GM12878 (cell line): Measurements from ENCODE around the gene ASNSD1. TPM values are rescaled to one million over a fixed set of nuclear protein-coding genes. Genes with fewer than 3 reads are reported as not detected.

Source experiments
- BACH1 ChIP-seq: fragments of 450-650 bp; IDR thresholded peaks from 2 replicates; pipeline ENCODE4 v1.6.1; 2017; ENCODE audit warnings: mild to moderate bottlenecking, borderline replicate concordance
- HDAC2 ChIP-seq: fragments of 200-600 bp; sonication (generic); IDR thresholded peaks from 2 replicates; pipeline ENCODE4 v1.6.1; 2017
- IKZF2 ChIP-seq, 2 experiments: fragments of 450-650 bp; IDR thresholded peaks; 2 replicates each; pipeline ENCODE4 v1.6.1; 2017; ENCODE audit warnings: mild to moderate bottlenecking in 2 of 2, moderate library complexity in 2 of 2
- IRF4 ChIP-seq: IDR thresholded peaks from 2 replicates; pipeline ENCODE4 v1.6.1; 2011; ENCODE audit warnings: low read depth, low read length
- MTA2 ChIP-seq: fragments of 450-650 bp; IDR thresholded peaks from 2 replicates; pipeline ENCODE4 v1.6.1; 2016; ENCODE audit warnings: low read depth, mild to moderate bottlenecking, moderate library complexity
- NFIC ChIP-seq: IDR thresholded peaks from 2 replicates; pipeline ENCODE4 v1.6.1; 2012; ENCODE audit warnings: low read depth, mild to moderate bottlenecking, inconsistent platforms, low read length, moderate library complexity
- NR2C1 ChIP-seq: fragments of 450-650 bp; IDR thresholded peaks from 2 replicates; pipeline ENCODE4 v1.6.1; 2017; ENCODE audit warnings: antibody characterized with exemption, mild to moderate bottlenecking, moderate library complexity
- RBBP5 ChIP-seq: fragments of 200-600 bp; sonication (generic); conservative IDR thresholded peaks from 2 replicates; pipeline ENCODE4 v1.6.1; 2016
- TBL1XR1 ChIP-seq: IDR thresholded peaks from 2 replicates; pipeline ENCODE4 v1.6.1; 2012; ENCODE audit warnings: low read depth, low read length, improper control_type of control experiment
- polyA plus RNA-seq, 11 experiments: library from polyadenylated mRNA; depleted of rRNA in 4 of 11; unstranded in 6 of 11; stranded (reverse) in 5 of 11; fragments of >200 nt; fragmentation: Nextera tagmentation in 4 of 11; fragmentation: Illumina TruSeq in 1 of 11; extraction: Ambion mirVana in 4 of 11; extraction: Trizol in 1 of 11; gene quantifications; 1 replicate in 1 of 11; 2 replicates in 10 of 11; pipeline versions ENCODE4 v1.2.1 to v1.2.3, GENCODE V29; 2011 to 2016; ENCODE audit warnings: inconsistent platforms in 2 of 11, missing spikeins in 2 of 11, low read depth in 1 of 11
- total RNA-seq, 4 experiments: library from RNA; depleted of rRNA in 3 of 4; stranded (reverse); fragments of >200 nt in 3 of 4; fragmentation: Illumina TruSeq in 1 of 4; extraction: Trizol in 1 of 4; gene quantifications; 2 replicates each; pipeline versions ENCODE4 v1.2.1 to v1.2.3, GENCODE V29; 2013 to 2021
- TF ChIP-seq, protein P1 (sequence below): fragments of 450-650 bp; IDR thresholded peaks from 2 replicates; pipeline ENCODE4 v1.6.1; 2017; ENCODE audit warnings: mild to moderate bottlenecking, low read depth, inconsistent platforms; ENCODE audit not compliant: poor library complexity, severe bottlenecking
- TF ChIP-seq, protein P2 (sequence below): fragments of 450-650 bp; IDR thresholded peaks from 2 replicates; pipeline ENCODE4 v1.6.1; 2017; ENCODE audit warnings: mild to moderate bottlenecking
- TF ChIP-seq, protein P3 (sequence below): IDR thresholded peaks from 2 replicates; pipeline ENCODE4 v1.6.1; 2011; ENCODE audit warnings: low read depth, low read length, improper control_type of control experiment, borderline replicate concordance
- TF ChIP-seq, protein P4 (sequence below), 3 experiments: IDR thresholded peaks in 2 of 3; conservative IDR thresholded peaks in 1 of 3; 2 replicates each; pipeline ENCODE4 v1.5.1; 2011; ENCODE audit warnings: low read depth in 3 of 3, low read length in 3 of 3, mild to moderate bottlenecking in 3 of 3, control low read depth in 2 of 3, moderate library complexity in 2 of 3, inconsistent platforms in 1 of 3, mixed read lengths in 1 of 3; ENCODE audit not compliant: control insufficient read depth in 2 of 3, insufficient read depth in 1 of 3; ENCODE audit errors: extremely low read depth in 1 of 3

The ASNSD1 gene
- total and polyA plus RNA-seq, 10 of the 15 experiments (the other 5 are each of a cell fraction or from before 2014, with no cell fraction given): 39.1 to 89.8 (median 72.1) TPM

DNA sequence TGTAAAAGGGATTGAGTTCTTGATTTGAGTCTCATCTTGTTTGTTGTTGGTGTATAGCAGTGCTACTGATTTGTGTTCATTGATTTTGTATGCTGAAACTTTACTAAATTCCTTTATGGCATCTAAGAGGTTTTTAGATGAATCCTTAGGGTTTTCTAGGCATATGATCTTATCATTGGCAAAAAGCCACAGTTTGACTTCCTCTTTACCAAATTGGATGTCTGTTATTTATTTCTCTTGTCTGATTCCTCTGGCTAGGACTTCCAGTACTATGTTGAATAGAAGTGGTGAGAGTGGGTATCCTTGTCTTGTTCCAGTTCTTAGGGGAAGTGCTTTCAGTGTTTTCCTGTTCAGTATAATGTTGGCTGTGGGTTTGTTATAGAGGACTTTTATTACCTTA lies 18.0 kb downstream of the ASNSD1 start (continued):
- TF ChIP-seq, protein P1, sequence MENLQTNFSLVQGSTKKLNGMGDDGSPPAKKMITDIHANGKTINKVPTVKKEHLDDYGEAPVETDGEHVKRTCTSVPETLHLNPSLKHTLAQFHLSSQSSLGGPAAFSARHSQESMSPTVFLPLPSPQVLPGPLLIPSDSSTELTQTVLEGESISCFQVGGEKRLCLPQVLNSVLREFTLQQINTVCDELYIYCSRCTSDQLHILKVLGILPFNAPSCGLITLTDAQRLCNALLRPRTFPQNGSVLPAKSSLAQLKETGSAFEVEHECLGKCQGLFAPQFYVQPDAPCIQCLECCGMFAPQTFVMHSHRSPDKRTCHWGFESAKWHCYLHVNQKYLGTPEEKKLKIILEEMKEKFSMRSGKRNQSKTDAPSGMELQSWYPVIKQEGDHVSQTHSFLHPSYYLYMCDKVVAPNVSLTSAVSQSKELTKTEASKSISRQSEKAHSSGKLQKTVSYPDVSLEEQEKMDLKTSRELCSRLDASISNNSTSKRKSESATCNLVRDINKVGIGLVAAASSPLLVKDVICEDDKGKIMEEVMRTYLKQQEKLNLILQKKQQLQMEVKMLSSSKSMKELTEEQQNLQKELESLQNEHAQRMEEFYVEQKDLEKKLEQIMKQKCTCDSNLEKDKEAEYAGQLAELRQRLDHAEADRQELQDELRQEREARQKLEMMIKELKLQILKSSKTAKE: no peak
- TF ChIP-seq RBBP5: no peak
- TF ChIP-seq, protein P2, sequence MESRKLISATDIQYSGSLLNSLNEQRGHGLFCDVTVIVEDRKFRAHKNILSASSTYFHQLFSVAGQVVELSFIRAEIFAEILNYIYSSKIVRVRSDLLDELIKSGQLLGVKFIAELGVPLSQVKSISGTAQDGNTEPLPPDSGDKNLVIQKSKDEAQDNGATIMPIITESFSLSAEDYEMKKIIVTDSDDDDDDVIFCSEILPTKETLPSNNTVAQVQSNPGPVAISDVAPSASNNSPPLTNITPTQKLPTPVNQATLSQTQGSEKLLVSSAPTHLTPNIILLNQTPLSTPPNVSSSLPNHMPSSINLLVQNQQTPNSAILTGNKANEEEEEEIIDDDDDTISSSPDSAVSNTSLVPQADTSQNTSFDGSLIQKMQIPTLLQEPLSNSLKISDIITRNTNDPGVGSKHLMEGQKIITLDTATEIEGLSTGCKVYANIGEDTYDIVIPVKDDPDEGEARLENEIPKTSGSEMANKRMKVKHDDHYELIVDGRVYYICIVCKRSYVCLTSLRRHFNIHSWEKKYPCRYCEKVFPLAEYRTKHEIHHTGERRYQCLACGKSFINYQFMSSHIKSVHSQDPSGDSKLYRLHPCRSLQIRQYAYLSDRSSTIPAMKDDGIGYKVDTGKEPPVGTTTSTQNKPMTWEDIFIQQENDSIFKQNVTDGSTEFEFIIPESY: no peak
- TF ChIP-seq, protein P3, sequence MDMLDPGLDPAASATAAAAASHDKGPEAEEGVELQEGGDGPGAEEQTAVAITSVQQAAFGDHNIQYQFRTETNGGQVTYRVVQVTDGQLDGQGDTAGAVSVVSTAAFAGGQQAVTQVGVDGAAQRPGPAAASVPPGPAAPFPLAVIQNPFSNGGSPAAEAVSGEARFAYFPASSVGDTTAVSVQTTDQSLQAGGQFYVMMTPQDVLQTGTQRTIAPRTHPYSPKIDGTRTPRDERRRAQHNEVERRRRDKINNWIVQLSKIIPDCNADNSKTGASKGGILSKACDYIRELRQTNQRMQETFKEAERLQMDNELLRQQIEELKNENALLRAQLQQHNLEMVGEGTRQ: no peak
- no peak for TF ChIP-seq MTA2
- TF ChIP-seq NFIC: no peak
- no peak for TF ChIP-seq IKZF2 (IDR thresholded peaks at IDR 0.05)
- TF ChIP-seq, protein P4, sequence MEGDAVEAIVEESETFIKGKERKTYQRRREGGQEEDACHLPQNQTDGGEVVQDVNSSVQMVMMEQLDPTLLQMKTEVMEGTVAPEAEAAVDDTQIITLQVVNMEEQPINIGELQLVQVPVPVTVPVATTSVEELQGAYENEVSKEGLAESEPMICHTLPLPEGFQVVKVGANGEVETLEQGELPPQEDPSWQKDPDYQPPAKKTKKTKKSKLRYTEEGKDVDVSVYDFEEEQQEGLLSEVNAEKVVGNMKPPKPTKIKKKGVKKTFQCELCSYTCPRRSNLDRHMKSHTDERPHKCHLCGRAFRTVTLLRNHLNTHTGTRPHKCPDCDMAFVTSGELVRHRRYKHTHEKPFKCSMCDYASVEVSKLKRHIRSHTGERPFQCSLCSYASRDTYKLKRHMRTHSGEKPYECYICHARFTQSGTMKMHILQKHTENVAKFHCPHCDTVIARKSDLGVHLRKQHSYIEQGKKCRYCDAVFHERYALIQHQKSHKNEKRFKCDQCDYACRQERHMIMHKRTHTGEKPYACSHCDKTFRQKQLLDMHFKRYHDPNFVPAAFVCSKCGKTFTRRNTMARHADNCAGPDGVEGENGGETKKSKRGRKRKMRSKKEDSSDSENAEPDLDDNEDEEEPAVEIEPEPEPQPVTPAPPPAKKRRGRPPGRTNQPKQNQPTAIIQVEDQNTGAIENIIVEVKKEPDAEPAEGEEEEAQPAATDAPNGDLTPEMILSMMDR (IDR thresholded peaks at IDR 0.05 in 2 of 3, conservative IDR thresholded peaks at IDR 0.05 in 1 of 3; ENCODE audit: control insufficient read depth in 2 of 3, extremely low read depth in 1 of 3, insufficient read depth in 1 of 3, low read depth in 3 of 3, low read length in 3 of 3): no peak
- TF ChIP-seq NR2C1: no peak
- TF ChIP-seq IRF4: no peak
- TF ChIP-seq BACH1: no peak
- TF ChIP-seq TBL1XR1: no peak
- no peak for TF ChIP-seq HDAC2
